C4-2B (cell line): ENCODE measurements around the gene CCDC8.
"Not testable (repeated sequence)": the region's sequence is repeated elsewhere in the genome, so short reads cannot be mapped to it uniquely, and the experiment has no call there.

Experiments
- H3K27ac ChIP-seq: fragments of 450-650 bp; 2 replicates; pipeline ENCODE4 v1.5.1; 2017
- CTCF ChIP-seq: fragments of 450-650 bp; conservative IDR thresholded peaks from 2 replicates; pipeline ENCODE4 v1.5.1; 2017; ENCODE audit warnings: mild to moderate bottlenecking
- ZFX ChIP-seq: fragments of 450-650 bp; IDR thresholded peaks from 2 replicates; pipeline ENCODE4 v1.6.1; 2017

The CCDC8 gene

GRCh38 chr19:46428239-46429135, 15.1 kb upstream of the CCDC8 start, which contains the start of gene PNMA8C:
Gene PNMA8C, minus strand, starts transcription at chr19:46428936. Its CDS starts 577 bp downstream, at chr19:46428359.
- no peak within 1 kb of the TSS for H3K27ac ChIP-seq
- no peak for TF ChIP-seq ZFX
- no peak for TF ChIP-seq CTCF

GRCh38 chr19:46427518-46428045, 14.2 kb upstream of the CCDC8 start:
- TF ChIP-seq ZFX = no peak
- TF ChIP-seq CTCF = no peak
- H3K27ac ChIP-seq = no peak overlapping the region

- no peak overlapping the region for H3K27ac ChIP-seq
- TF ChIP-seq ZFX = no peak
- no peak for TF ChIP-seq CTCF
Observed at GRCh38 chr19:46426506-46427162, 13.3 kb upstream of the CCDC8 start.

- no peak for TF ChIP-seq CTCF
- no peak overlapping the region for H3K27ac ChIP-seq
Observed at GRCh38 chr19:46426035-46426505, 12.7 kb upstream of the CCDC8 start.

GRCh38 chr19:46423188-46423587, 9.8 kb upstream of the CCDC8 start:
- H3K27ac ChIP-seq = no peak overlapping the region

GRCh38 chr19:46422344-46422743, 9.0 kb upstream of the CCDC8 start:
- no peak for TF ChIP-seq CTCF
- TF ChIP-seq ZFX = no peak
- H3K27ac ChIP-seq = no peak overlapping the region

More at GRCh38 chr19:46423188-46423587, 9.8 kb upstream of the CCDC8 start:
- no peak for TF ChIP-seq CTCF
- no peak for TF ChIP-seq ZFX

GRCh38 chr19:46420056-46420455, 6.7 kb upstream of the CCDC8 start:
- no peak overlapping the region for H3K27ac ChIP-seq
- no peak for TF ChIP-seq ZFX
- no peak for TF ChIP-seq CTCF

GRCh38 chr19:46415804-46416709, 2.7 kb upstream of the CCDC8 start:
- H3K27ac ChIP-seq = not testable (repeated sequence)

- not testable (repeated sequence) for H3K27ac ChIP-seq
Observed at GRCh38 chr19:46414899-46415298, 1.5 kb upstream of the CCDC8 start.
